Activated T-helper 1 cell treated with anti-CD3 and anti-CD28 coated beads, Interleukin-12 subunit alpha, Interleukin-12 subunit beta, Interleukin-2, Interleukin-4 antibody, amounts not matched to agents 30 ng/mL and 10 ng/mL and 1 ng/mL, durations not matched to agents 14 hours and 24 hours and 36 hours (primary cell): ENCODE data around the gene TET1. TPM values are rescaled to one million over a fixed set of nuclear protein-coding genes. Genes with fewer than 3 reads are reported as not detected.
"Not testable (repeated sequence)": the region's sequence is repeated elsewhere in the genome, so short reads cannot be mapped to it uniquely, and the experiment has no call there.

Source experiments
- DNase-seq: peaks from one replicate; pipeline ENCODE4 v3.0.0; 2021; ENCODE audit warnings: low spot score
- H3K27ac Mint-ChIP-seq: one replicate; pipeline ENCODE4 v1.8.0; 2021; ENCODE audit warnings: mild to moderate bottlenecking, mixed read lengths
- H3K27me3 Mint-ChIP-seq: one replicate; pipeline ENCODE4 v1.8.0; 2022; ENCODE audit warnings: mild to moderate bottlenecking, moderate library complexity, mixed read lengths; ENCODE audit not compliant: insufficient read depth
- H3K36me3 Mint-ChIP-seq: one replicate; pipeline ENCODE4 v1.8.0; 2021; ENCODE audit warnings: low read depth, mixed read lengths
- H3K4me1 Mint-ChIP-seq: one replicate; pipeline ENCODE4 v1.8.0; 2021; ENCODE audit warnings: low read depth, mixed read lengths
- H3K4me3 Mint-ChIP-seq: one replicate; pipeline ENCODE4 v1.8.0; 2021; ENCODE audit warnings: mild to moderate bottlenecking, moderate library complexity, mixed read lengths
- H3K9me3 Mint-ChIP-seq: one replicate; pipeline ENCODE4 v1.8.0; 2021; ENCODE audit warnings: mixed read lengths
- intact Hi-C: fragments of 100-400 bp; cut with micrococcal nuclease; formaldehyde crosslinking; loops from one replicate; pipeline ENCODE4 v1.15.1; 2024
- total RNA-seq: library from RNA; stranded (reverse); gene quantifications from 2 replicates; pipeline ENCODE4 v1.2.3, GENCODE V29; 2022

TET1 gene
- total RNA-seq, 1 donor from 2014 or later = 0.73 TPM

- peak overlapping the region; percentile 20 for H3K4me3 Mint-ChIP-seq
- peaks cover 29% of the 10 kb centered on the region for H3K4me1 Mint-ChIP-seq
- no peaks in the 10 kb centered on the region for H3K36me3 Mint-ChIP-seq
- H3K27me3 Mint-ChIP-seq = no peaks in the 10 kb centered on the region
- DNase-seq = no peak
- no peak overlapping the region for H3K27ac Mint-ChIP-seq
- intact Hi-C loops = no loop called here
- H3K9me3 Mint-ChIP-seq = no peaks in the 10 kb centered on the region
Measured at GRCh38 chr10:68602434-68602833, 42.3 kb downstream of the TET1 start.

- DNase-seq = no peak
- H3K36me3 Mint-ChIP-seq = no peaks in the 10 kb centered on the region
- H3K4me3 Mint-ChIP-seq = no peak overlapping the region
- H3K4me1 Mint-ChIP-seq = peaks cover 29% of the 10 kb centered on the region
- no peaks in the 10 kb centered on the region for H3K9me3 Mint-ChIP-seq
- intact Hi-C loops = no loop called here
- no peaks in the 10 kb centered on the region for H3K27me3 Mint-ChIP-seq
- no peak overlapping the region for H3K27ac Mint-ChIP-seq
Measured at GRCh38 chr10:68603766-68604165, 43.6 kb downstream of the TET1 start.

- Mint-ChIP-seq H3K27me3 (no peaks in the 10 kb centered on the region), H3K4me1 (peaks cover 29% of the 10 kb centered on the region), H3K9me3 (no peaks in the 10 kb centered on the region), H3K36me3 (no peaks in the 10 kb centered on the region), H3K4me3 (no peak overlapping the region), H3K27ac (no peak overlapping the region)
- intact Hi-C loops = no loop called here
- no peak for DNase-seq
Measured at GRCh38 chr10:68604441-68604840, 44.3 kb downstream of the TET1 start.

GRCh38 chr10:68606918-68607317, 46.8 kb downstream of the TET1 start:
- no peaks in the 10 kb centered on the region for H3K27me3 Mint-ChIP-seq
- no peak overlapping the region for H3K4me3 Mint-ChIP-seq
- H3K9me3 Mint-ChIP-seq = no peaks in the 10 kb centered on the region
- H3K27ac Mint-ChIP-seq = no peak overlapping the region
- peaks cover 6% of the 10 kb centered on the region for H3K4me1 Mint-ChIP-seq
- intact Hi-C loops = no loop called here
- DNase-seq = no peak
- no peaks in the 10 kb centered on the region for H3K36me3 Mint-ChIP-seq

- H3K4me3 Mint-ChIP-seq, H3K4me1 Mint-ChIP-seq, H3K27ac Mint-ChIP-seq, intact Hi-C loops, H3K9me3 Mint-ChIP-seq, H3K27me3 Mint-ChIP-seq, DNase-seq, H3K36me3 Mint-ChIP-seq: not testable (repeated sequence)
Measured at GRCh38 chr10:68610023-68610422, 49.9 kb downstream of the TET1 start.

- DNase-seq = no peak
- Mint-ChIP-seq H3K4me3 (no peak overlapping the region), H3K27me3 (no peaks in the 10 kb centered on the region), H3K9me3 (no peaks in the 10 kb centered on the region), H3K36me3 (no peaks in the 10 kb centered on the region), H3K27ac (no peak overlapping the region), H3K4me1 (no peaks in the 10 kb centered on the region)
- intact Hi-C loops = no loop called here
Measured at GRCh38 chr10:68611227-68611626, 51.1 kb downstream of the TET1 start.

GRCh38 chr10:68613974-68614373, 53.8 kb downstream of the TET1 start:
- DNase-seq, intact Hi-C loops, H3K9me3 Mint-ChIP-seq, H3K27ac Mint-ChIP-seq, H3K36me3 Mint-ChIP-seq, H3K4me3 Mint-ChIP-seq, H3K27me3 Mint-ChIP-seq, H3K4me1 Mint-ChIP-seq: not testable (repeated sequence)

GRCh38 chr10:68617691-68618090, 57.6 kb downstream of the TET1 start:
- H3K4me3 Mint-ChIP-seq, H3K4me1 Mint-ChIP-seq, DNase-seq, intact Hi-C loops, H3K27me3 Mint-ChIP-seq, H3K36me3 Mint-ChIP-seq, H3K9me3 Mint-ChIP-seq, H3K27ac Mint-ChIP-seq: not testable (repeated sequence)

GRCh38 chr10:68618234-68618633, 58.1 kb downstream of the TET1 start:
- Mint-ChIP-seq H3K4me1 (no peaks in the 10 kb centered on the region), H3K27me3 (no peaks in the 10 kb centered on the region), H3K4me3 (no peak overlapping the region), H3K36me3 (no peaks in the 10 kb centered on the region), H3K9me3 (no peaks in the 10 kb centered on the region), H3K27ac (no peak overlapping the region)
- DNase-seq = no peak
- intact Hi-C loops = no loop called here

GRCh38 chr10:68619595-68619994, 59.5 kb downstream of the TET1 start:
- no peak for DNase-seq
- Mint-ChIP-seq H3K36me3 (no peaks in the 10 kb centered on the region), H3K9me3 (no peaks in the 10 kb centered on the region), H3K4me1 (no peaks in the 10 kb centered on the region), H3K27ac (no peak overlapping the region), H3K4me3 (no peak overlapping the region), H3K27me3 (no peaks in the 10 kb centered on the region)
- intact Hi-C loops = no loop called here

GRCh38 chr10:68625316-68625921, 65.3 kb downstream of the TET1 start:
- H3K9me3 Mint-ChIP-seq = no peaks in the 10 kb centered on the region
- H3K36me3 Mint-ChIP-seq = no peaks in the 10 kb centered on the region
- no peak overlapping the region for H3K27ac Mint-ChIP-seq
- peaks cover 5% of the 10 kb centered on the region for H3K27me3 Mint-ChIP-seq
- H3K4me1 Mint-ChIP-seq = peaks cover 11% of the 10 kb centered on the region
- no peak for DNase-seq
- intact Hi-C loops = no loop called here
- no peak overlapping the region for H3K4me3 Mint-ChIP-seq

- Mint-ChIP-seq H3K9me3 (no peaks in the 10 kb centered on the region), H3K27ac (no peak overlapping the region), H3K36me3 (no peaks in the 10 kb centered on the region), H3K4me1 (peaks cover 11% of the 10 kb centered on the region), H3K4me3 (no peak overlapping the region), H3K27me3 (peaks cover 5% of the 10 kb centered on the region)
- no peak for DNase-seq
- intact Hi-C loops = no loop called here
Measured at GRCh38 chr10:68628576-68629127, 68.5 kb downstream of the TET1 start.

- H3K4me1 Mint-ChIP-seq, H3K36me3 Mint-ChIP-seq, intact Hi-C loops, H3K27ac Mint-ChIP-seq, H3K9me3 Mint-ChIP-seq, DNase-seq, H3K4me3 Mint-ChIP-seq, H3K27me3 Mint-ChIP-seq: not testable (repeated sequence)
Measured at GRCh38 chr10:68632271-68632560, 72.1 kb downstream of the TET1 start.

- peaks cover 3% of the 10 kb centered on the region for H3K27me3 Mint-ChIP-seq
- no peaks in the 10 kb centered on the region for H3K36me3 Mint-ChIP-seq
- no peak overlapping the region for H3K27ac Mint-ChIP-seq
- no peak overlapping the region for H3K4me3 Mint-ChIP-seq
- DNase-seq = no peak
- peaks cover 4% of the 10 kb centered on the region for H3K4me1 Mint-ChIP-seq
- no peaks in the 10 kb centered on the region for H3K9me3 Mint-ChIP-seq
- intact Hi-C loops = no loop called here
Measured at GRCh38 chr10:68633281-68633680, 73.1 kb downstream of the TET1 start.
